SIG-M5 treated with dmso at 0.1 percent for 504 hours (cell line): ENCODE data around the gene KCTD12.

ENCODE experiments used
- DNase-seq: peaks from one replicate; lab custom pipeline; 2025; ENCODE audit not compliant: unreplicated experiment; lab: John Stamatoyannopoulos, UW

KCTD12 gene

GRCh38 chr13:76860706-76861105 lies 25.5 kb downstream of the KCTD12 start:
- no peak for DNase-seq

- no peak for DNase-seq
Measured at GRCh38 chr13:76854894-76855293, 31.3 kb downstream of the KCTD12 start.

DNA sequence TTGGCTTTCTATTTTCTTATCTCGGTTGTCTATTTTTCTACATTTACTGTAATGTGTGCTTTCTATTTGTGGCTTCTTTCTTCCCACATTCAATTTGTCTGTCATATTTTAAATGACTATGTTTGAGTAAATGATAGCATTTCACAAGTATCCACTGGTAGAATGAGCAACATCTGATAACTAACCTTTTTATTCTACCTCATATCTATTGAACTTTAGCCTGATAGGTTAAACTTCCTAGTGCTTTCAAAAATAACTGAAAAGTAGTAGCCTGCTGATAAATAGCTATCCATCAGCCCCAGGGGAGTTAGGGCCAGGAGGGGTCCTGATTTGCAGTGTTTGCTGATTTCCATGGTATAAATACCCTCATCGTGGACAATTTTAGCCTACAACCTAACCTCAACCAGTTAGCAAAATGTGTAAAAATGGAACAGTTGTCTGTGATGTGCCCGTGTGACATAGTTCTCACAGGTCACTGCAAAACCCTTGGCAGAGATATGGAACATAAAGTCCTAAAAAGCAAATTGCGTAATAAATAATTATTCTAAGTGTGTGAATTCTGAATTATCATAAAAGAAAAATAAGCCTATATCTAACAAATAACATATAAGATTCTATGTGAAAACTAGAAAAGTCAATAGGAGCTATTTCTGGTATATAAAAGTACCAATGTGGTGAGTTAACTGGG lies 32.1 kb downstream of the KCTD12 start:
- no peak for DNase-seq

GRCh38 chr13:76853481-76853880 lies 32.7 kb downstream of the KCTD12 start:
- DNase-seq = no peak

- DNase-seq = no peak
Measured at GRCh38 chr13:76852986-76853385, 33.2 kb downstream of the KCTD12 start.

GRCh38 chr13:76851961-76852360 lies 34.2 kb downstream of the KCTD12 start:
- DNase-seq = no peak

GRCh38 chr13:76849493-76849892 lies 36.7 kb downstream of the KCTD12 start:
- no peak for DNase-seq

GRCh38 chr13:76848596-76848995 lies 37.6 kb downstream of the KCTD12 start:
- peak; percentile 86 for DNase-seq

DNA sequence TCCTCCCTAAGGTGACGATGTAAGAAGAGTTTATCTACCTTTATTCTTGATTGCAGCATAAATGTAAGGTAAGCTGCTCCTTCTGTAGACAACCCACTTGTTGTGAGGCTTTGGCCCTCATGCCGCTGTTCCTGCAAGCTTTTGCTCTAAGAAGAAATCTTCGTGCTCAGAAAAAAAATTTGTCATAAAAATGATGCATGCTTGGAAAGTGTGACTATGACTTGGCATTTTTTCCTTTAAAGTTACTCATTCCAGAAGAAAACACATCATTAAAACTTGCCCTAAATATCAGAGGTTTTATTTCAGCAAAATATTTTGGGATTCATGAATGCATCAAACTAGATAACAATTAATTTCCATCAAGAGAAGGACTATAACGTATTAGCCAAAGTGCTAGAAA lies 39.8 kb downstream of the KCTD12 start:
- no peak for DNase-seq

- no peak for DNase-seq
Measured at GRCh38 chr13:76845865-76846264, 40.3 kb downstream of the KCTD12 start.

DNA sequence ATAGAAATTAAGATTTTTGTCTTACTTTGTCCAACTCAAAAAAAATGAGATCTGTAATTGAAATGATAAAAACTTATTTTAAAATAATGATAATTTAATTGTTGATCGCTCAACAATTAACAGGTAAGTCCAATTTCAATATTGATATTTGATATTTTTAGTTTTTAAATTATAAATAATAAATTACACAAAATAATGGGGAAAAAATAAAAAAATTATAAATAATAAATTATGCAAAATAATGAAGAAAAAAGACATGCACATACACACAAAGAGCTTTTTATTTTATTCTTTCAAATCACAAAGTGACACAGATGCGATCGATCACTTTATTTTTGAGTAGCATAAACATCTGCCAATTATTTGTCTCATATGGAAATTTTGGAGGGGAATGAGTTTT lies 40.8 kb downstream of the KCTD12 start:
- DNase-seq = no peak

DNA sequence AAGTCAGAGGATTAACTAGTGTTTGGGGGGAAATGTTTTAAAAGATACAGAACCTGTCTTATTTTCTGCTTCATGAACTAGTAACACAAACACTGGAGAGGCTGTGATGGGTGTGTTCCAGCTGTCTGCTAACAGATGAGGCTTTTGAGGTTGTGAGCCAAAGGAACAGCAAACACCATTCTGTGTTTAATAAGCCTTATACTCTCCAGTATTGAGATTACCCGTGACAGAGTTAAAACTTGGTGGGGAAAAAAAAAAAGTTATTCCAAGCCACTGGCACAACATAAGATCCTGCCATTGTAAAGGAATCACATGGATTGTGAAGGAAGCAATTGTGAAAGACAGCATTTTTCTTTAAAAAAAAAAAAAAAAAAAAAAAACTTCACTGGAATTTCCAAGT lies 48.4 kb downstream of the KCTD12 start:
- DNase-seq = no peak

DNA sequence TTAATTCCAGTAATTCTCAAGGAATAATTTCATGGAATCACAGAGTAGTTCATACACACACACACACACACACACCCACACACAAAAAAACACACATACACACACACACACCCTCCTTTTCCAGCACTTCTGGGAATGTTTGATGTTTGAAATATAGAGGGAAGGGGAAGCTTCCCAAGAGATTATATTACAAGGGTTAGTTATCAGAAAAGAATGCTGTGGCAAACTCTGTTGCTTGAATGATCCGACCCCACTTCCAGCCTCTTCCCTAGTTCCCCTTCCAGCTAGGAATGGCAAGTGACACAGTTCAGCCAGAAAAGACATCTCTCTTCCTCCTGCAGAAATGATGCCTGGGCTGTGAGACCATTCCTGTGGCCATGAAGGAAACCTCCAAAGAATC lies 49.9 kb downstream of the KCTD12 start:
- no peak for DNase-seq

GRCh38 chr13:76833441-76833954 lies 52.7 kb downstream of the KCTD12 start:
- no peak for DNase-seq

DNA sequence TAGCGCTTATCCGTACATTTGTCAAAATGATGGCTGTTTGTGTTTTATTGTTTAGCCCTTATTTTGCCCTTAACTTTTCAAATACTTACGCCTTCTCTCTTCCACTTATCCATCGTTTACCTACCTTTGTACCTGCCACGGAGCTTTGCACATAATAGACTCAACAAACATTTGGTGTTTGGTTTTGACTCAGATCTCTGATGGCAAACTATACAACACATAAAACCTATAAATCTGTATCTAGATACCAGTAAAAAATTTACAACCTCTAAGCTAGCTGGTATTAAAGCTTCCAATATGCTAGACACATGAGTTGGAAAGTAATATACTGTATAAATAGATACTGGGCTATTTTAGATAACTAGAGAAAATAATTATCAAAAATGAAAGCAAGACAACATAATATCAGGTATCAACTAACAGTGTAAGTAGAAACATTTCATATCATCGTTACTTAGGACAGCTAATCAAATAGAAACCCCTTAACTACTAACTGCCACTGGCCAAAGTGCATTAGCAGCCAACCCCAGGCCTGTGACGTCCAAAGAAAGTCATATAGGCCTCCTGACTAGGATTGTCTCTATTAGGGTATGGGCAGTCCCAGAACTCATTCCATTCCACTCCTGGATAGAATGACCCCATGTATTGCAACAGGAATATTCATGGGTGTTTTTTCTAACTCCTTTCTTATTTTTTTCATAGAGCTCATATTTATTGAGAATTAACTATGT lies 53.8 kb downstream of the KCTD12 start:
- DNase-seq = no peak

GRCh38 chr13:76830805-76831204 lies 55.4 kb downstream of the KCTD12 start:
- no peak for DNase-seq
